K562 (cell line): ENCODE data around the gene MRPL40.
A peak's percentile ranks its signal among the peaks of the same experiment; 100 is the strongest.

Experiments
- BRCA1 ChIP-seq, 2 experiments: fragments of 450-650 bp in 1 of 2; sonication (generic) in 1 of 2; formaldehyde crosslinking in 1 of 2; IDR thresholded peaks; 2 replicates each; pipeline versions ENCODE4 v1.5.0 to v1.6.1; 2017 to 2020; ENCODE audit warnings: mild to moderate bottlenecking in 1 of 2, missing genetic modification reagents in 1 of 2
- FOXA3 ChIP-seq, 2 experiments: fragments of 450-650 bp in 1 of 2; sonication (generic) in 1 of 2; formaldehyde crosslinking; IDR thresholded peaks in 1 of 2; conservative IDR thresholded peaks in 1 of 2; 2 replicates each; pipeline versions ENCODE4 v1.4.0 to v1.8.0; 2020 to 2022; ENCODE audit warnings: mild to moderate bottlenecking in 2 of 2, missing genetic modification reagents in 1 of 2
- MAZ ChIP-seq, 2 experiments: fragments of 450-650 bp in 1 of 2; sonication (generic) in 1 of 2; formaldehyde crosslinking; IDR thresholded peaks in 1 of 2; conservative IDR thresholded peaks in 1 of 2; 2 replicates each; pipeline versions ENCODE4 v1.4.0 to v1.5.0; 2020; ENCODE audit warnings: mild to moderate bottlenecking in 1 of 2, missing genetic modification reagents in 1 of 2
- MYC ChIP-seq, 2 experiments: fragments of 250-450 bp in 1 of 2; sonication (Bioruptor Pico) in 1 of 2; IDR thresholded peaks; 2 replicates each; pipeline versions ENCODE4 v1.5.1 to v1.6.1; 2012 to 2021; ENCODE audit warnings: low read depth in 2 of 2, borderline replicate concordance in 1 of 2, improper control_type of control experiment in 1 of 2, low read length in 1 of 2, mild to moderate bottlenecking in 1 of 2, moderate library complexity in 1 of 2
- NFE2L1 ChIP-seq: fragments of 450-650 bp; IDR thresholded peaks from 2 replicates; pipeline ENCODE4 v1.6.1; 2016; ENCODE audit warnings: missing genetic modification characterization, low read depth, mild to moderate bottlenecking, missing compliant biosample characterization, moderate library complexity, borderline replicate concordance
- POLR2AphosphoS5 ChIP-seq: IDR thresholded peaks from 2 replicates; pipeline ENCODE4 v1.6.1; 2011; ENCODE audit warnings: mild to moderate bottlenecking, low read depth, low read length, moderate library complexity; ENCODE audit not compliant: control insufficient read depth, insufficient read depth
- POU5F1 ChIP-seq: fragments of 150-350 bp; IDR thresholded peaks from 2 replicates; pipeline ENCODE4 v1.6.1; 2014; ENCODE audit warnings: borderline replicate concordance, low read length, low read depth, mild to moderate bottlenecking; ENCODE audit not compliant: partially characterized antibody
- RREB1 ChIP-seq: fragments of 250-450 bp; sonication (Bioruptor Pico); IDR thresholded peaks from 2 replicates; pipeline ENCODE4 v1.4.0; 2020
- ZFP36 ChIP-seq: fragments of 150-350 bp; IDR thresholded peaks from 2 replicates; pipeline ENCODE4 v1.6.1; 2018; ENCODE audit warnings: low read length, low read depth; ENCODE audit not compliant: partially characterized antibody
- ZSCAN32 ChIP-seq: fragments of 450-650 bp; formaldehyde crosslinking; IDR thresholded peaks from 2 replicates; pipeline ENCODE4 v1.4.0; 2020; ENCODE audit warnings: mild to moderate bottlenecking, moderate library complexity

GRCh38 chr22:19419086-19419463 lies 13.3 kb upstream of the MRPL40 start:
- TF ChIP-seq POU5F1 (no peak), POLR2AphosphoS5 (no peak), RREB1 (0 out of 2 replicates have a peak, but pooled peaks have one; percentile 47), NFE2L1 (no peak), MAZ (CRISPR knock-in tag; conservative IDR thresholded peaks at IDR 0.05 in 1 of 2, IDR thresholded peaks at IDR 0.05 in 1 of 2) (peak in 1 of 2 experiments; percentile 98; a peak in 3 of 4 replicates), ZSCAN32 (no peak), FOXA3 (CRISPR knock-in tag; conservative IDR thresholded peaks at IDR 0.05 in 1 of 2, IDR thresholded peaks at IDR 0.05 in 1 of 2) (no peak), BRCA1 (IDR thresholded peaks at IDR 0.05) (no peak), BRCA1 (CRISPR knock-in tag; IDR thresholded peaks at IDR 0.05) (no peak), MYC (IDR thresholded peaks at IDR 0.05; ENCODE audit: low read depth, low read length) (peak; percentile 88; the same call in 1 of the 2 replicates), MYC (CRISPR knock-in tag; IDR thresholded peaks at IDR 0.05; ENCODE audit: borderline replicate concordance, low read depth) (no peak), ZFP36 (no peak)
